AG08395 (cell line): ENCODE data around the gene C2CD2L.
A peak's percentile ranks its signal among the peaks of the same experiment; 100 is the strongest.
"Not testable (repeated sequence)": the region's sequence is repeated elsewhere in the genome, so short reads cannot be mapped to it uniquely, and the experiment has no call there.

Source experiments
- DNase-seq: peaks from one replicate; pipeline ENCODE4 v3.0.0; 2012; ENCODE audit warnings: mixed read lengths, low spot score

The C2CD2L gene

DNA sequence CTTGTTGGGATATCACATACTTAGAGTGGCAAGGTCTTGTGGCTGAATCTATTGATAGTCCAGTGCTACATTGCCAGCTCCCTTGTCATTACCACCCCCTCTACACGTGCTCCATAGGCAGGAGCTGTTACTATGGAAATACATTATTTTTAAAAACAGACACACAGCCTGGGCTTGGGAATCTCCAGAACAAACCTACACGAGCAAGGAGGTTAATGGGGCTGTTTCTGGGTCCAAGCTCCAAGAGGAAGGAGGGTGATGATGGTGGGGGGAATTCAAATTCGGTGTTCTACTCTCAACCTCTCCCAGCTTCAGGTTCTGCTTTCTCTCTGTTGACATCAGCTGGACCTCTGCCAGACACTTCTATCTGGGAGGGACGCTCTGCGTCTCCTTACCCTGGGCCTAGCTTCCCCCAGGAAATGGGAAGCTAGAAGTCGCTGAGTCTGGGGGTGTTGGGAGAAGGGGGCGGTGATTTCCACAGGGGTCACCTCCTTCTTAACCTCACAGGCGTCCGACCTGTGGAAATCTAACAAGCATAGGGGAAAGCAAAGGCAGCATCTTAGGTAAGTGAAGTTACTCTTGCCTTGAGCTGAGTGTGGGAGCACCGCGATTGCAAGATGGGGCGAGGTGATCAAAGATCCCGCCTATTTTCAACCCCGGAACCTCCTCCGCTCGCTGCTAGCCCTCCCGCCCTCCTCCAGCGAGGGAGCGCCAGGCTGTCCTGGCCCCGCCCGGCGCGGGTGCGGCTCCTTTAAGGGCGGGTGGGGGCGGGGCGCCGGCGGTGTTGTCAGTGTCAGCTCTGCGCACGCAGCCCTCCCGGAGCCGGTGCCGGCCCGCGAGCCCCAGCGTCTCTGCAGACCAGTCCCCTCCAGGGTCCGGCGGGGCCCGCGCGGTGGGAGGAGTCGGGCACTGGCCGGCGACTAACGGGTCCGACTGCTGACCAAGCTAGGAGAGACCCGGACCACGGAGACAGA lies at the start of gene C2CD2L:
Gene C2CD2L (plus strand): TSS at position 781 of the 974 bp plus-strand sequence. CDS start 398 bp downstream, outside the sequence.
- DNase-seq = peak; percentile 96

DNA sequence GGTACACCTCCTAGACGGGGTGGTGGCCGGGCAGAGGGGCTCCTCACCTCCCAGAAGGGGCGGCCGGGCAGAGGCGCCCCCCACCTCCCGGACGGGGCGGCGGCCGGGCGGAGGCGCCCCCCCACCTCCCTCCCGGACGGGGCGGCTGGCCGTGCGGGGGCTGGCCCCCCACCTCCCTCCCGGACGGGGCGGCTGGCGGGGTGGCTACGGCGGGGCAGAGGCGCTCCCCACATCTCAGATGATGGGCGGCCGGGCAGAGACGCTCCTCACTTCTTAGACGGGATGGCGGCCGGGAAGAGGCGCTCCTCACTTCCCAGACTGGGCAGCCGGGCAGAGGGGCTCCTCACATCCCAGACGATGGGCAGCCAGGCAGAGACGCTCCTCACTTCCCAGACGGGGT lies 48.0 kb upstream of the C2CD2L start:
- not testable (repeated sequence) for DNase-seq

- no peak for DNase-seq
Measured at GRCh38 chr11:119061256-119061655, 45.9 kb upstream of the C2CD2L start.

- peak; percentile 37 for DNase-seq
Measured at GRCh38 chr11:119062779-119063178, 44.4 kb upstream of the C2CD2L start.

GRCh38 chr11:119065369-119065768 lies 41.8 kb upstream of the C2CD2L start:
- DNase-seq = peak; percentile 51

- peak; percentile 99 for DNase-seq
Measured at GRCh38 chr11:119067371-119068222, 39.5 kb upstream of the C2CD2L start, which contains the start of gene VPS11. VPS11 (plus strand) TSS chr11:119067818; CDS start chr11:119067824, 6 bp downstream.

DNA sequence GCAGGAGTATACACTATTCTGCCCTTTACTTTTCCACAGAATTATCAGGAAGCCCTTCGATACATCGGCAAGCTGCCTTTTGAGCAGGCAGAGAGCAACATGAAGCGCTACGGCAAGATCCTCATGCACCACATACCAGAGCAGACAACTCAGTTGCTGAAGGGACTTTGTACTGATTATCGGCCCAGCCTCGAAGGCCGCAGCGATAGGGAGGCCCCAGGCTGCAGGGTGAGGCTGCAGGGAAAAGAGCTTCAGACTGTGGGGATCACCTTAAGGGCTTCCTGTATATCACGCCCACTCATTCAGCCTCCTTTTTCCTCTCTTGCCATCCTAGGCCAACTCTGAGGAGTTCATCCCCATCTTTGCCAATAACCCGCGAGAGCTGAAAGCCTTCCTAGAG lies 29.3 kb upstream of the C2CD2L start:
- no peak for DNase-seq

- no peak for DNase-seq
Measured at GRCh38 chr11:119078675-119079420, 28.3 kb upstream of the C2CD2L start.

GRCh38 chr11:119081682-119082260 lies 25.4 kb upstream of the C2CD2L start:
- no peak for DNase-seq

- DNase-seq = peak; percentile 95
Measured at GRCh38 chr11:119084663-119085436, 22.3 kb upstream of the C2CD2L start, which contains the start of gene HMBS. HMBS (plus strand) TSS chr11:119084881; CDS start chr11:119085034, 153 bp downstream.

DNA sequence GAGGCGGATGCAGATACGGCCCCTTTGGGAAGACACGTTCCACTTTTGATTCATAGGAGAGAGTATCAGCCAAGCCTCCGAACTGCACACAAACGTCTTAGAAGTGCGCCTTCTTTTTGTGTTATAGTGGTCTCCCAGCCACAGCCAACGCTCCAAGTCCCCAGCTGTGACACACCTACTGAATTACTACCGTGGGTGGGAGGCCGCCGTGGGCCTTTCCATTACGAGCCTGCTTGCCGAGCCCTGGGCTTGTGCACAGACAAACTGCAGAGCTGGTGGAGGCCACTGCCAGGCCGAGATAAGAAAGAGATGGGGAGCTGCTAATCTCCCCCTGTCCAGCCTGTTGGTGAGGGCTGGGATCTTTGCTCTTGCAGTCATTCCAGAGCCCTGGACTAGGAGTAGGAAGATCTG lies 21.7 kb upstream of the C2CD2L start:
- DNase-seq = peak; percentile 5

GRCh38 chr11:119087123-119087522 lies 20.0 kb upstream of the C2CD2L start:
- DNase-seq = no peak

GRCh38 chr11:119087747-119088241 lies 19.4 kb upstream of the C2CD2L start:
- DNase-seq = no peak

DNA sequence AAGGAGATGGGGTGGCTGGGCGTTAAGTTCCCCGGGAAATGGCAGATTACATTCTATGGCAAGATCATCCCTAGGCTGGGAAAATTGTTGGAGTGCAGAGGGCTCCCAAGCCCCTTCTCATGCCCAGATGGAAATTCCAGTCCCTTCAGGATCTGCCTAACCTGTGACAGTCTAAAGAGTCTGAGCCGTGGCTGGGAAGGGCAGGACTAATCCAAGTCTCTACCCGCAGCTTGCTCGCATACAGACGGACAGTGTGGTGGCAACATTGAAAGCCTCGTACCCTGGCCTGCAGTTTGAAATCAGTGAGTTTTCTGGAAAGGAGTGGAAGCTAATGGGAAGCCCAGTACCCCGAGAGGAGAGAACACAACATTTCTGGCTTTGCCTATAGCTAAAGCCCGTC lies 18.7 kb upstream of the C2CD2L start:
- DNase-seq = no peak

GRCh38 chr11:119089319-119089718 lies 17.8 kb upstream of the C2CD2L start:
- no peak for DNase-seq

- DNase-seq = no peak
Measured at GRCh38 chr11:119091178-119091577, 16.0 kb upstream of the C2CD2L start.

GRCh38 chr11:119091966-119092879 lies 14.9 kb upstream of the C2CD2L start:
- no peak for DNase-seq

DNA sequence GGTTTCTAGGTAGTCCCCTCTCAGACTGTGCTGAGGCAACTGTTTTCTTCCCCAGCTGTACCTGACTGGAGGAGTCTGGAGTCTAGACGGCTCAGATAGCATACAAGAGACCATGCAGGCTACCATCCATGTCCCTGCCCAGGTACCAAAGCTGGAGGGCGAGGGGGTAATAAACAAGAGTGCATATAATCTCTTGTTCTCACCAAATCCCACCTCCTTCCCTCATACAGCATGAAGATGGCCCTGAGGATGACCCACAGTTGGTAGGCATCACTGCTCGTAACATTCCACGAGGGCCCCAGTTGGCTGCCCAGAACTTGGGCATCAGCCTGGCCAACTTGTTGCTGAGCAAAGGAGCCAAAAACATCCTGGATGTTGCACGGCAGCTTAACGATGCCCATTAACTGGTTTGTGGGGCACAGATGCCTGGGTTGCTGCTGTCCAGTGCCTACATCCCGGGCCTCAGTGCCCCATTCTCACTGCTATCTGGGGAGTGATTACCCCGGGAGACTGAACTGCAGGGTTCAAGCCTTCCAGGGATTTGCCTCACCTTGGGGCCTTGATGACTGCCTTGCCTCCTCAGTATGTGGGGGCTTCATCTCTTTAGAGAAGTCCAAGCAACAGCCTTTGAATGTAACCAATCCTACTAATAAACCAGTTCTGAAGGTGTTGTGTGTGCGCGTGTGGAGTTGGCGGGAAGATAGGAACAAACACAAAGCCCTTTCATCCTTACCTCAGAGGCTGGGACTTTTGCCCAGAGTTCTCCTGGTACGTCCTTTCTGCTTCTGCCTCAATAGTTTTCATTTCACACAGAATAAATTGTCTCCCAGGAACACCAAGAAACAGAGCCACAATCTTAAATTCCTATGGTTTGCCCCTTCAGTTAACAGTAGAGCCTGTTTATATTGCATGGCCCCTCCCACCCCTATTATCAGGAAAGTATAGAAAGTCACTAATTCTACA lies 14.0 kb upstream of the C2CD2L start:
- DNase-seq = no peak
